ENCODE results near the gene INPP5A. TPM values are rescaled to one million over a fixed set of nuclear protein-coding genes. Genes with fewer than 3 reads are reported as not detected.

Gene INPP5A
- polyA plus RNA-seq, 1 donor, result 31.3 TPM

DNA sequence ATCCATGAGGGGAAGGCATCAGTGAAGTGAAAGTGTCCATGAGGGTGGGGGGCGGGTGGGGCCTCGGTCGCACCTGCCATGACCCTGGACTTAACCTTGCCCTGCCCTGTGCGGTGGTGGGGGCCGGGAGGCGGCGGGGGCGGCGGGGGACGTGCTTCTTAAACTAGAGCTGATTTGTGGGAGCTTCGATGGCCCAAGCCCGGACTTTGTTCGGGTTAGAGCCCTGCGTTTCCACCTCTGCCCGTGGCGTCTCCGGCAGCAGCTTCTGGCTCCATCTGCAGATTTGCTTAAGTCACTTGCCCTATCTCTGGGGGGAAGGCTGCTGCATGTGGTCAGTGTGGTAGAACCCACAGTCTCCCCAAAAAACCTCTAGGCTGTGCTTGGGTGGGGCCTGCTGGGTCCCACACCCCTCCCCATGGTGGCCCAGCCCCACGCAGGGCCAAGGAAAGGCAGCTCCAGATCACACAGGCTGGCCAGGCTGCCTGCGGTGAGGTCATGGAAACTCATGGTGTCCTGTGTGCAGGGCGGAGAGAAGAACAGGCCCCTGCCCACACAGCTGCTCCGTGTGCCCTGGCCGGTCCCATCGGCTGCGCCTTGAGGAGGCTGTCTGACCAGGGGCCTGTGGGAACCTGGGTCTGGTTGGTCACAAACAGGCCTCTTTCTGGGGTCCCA is 93.2 kb downstream of the INPP5A start:
- no peak for DNase-seq

DNA sequence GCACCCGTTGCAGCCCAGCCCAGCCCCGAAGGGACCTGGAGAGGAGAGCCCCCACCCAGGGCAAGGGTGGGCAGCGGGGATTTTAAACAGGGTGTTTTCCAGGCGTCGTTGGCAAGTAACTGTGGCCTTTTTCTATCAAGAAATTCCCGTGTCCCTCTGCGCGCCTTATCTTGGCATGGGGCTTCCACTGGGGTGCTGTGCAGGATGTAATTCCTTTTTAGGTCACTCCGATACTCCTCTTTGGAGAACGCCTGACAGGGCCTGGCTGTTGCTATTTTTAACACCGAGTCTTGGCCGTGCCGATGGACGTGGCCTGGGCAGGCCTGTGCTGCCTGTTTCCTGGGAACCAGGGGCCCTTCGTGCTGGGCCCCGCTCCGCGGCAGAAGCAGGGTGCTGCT is 93.8 kb downstream of the INPP5A start:
- no peak for DNase-seq

DNA sequence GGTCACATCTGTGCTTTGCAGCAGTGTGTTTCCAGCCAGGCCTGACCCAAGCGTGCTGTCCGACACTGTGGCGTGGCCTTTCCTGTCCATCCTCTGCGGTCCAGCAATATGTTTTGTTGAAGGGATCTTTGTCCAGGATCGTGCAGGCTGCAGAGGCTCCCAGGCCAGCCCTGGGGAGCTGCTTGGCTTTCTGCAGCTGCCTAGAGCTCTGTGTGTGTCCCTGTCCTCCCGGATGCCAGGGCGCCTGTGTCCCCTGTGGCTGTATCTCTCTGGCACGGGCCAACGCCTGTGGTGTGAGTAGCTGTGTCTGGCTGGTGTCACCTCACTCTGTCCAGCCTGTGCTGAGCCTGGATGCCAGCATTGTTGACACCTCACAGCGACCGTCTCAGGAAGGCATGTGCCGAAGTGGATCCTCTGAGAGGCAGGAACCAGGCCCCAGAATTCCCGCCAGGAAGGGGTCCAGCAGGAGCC is 94.5 kb downstream of the INPP5A start:
- DNase-seq, result no peak

DNA sequence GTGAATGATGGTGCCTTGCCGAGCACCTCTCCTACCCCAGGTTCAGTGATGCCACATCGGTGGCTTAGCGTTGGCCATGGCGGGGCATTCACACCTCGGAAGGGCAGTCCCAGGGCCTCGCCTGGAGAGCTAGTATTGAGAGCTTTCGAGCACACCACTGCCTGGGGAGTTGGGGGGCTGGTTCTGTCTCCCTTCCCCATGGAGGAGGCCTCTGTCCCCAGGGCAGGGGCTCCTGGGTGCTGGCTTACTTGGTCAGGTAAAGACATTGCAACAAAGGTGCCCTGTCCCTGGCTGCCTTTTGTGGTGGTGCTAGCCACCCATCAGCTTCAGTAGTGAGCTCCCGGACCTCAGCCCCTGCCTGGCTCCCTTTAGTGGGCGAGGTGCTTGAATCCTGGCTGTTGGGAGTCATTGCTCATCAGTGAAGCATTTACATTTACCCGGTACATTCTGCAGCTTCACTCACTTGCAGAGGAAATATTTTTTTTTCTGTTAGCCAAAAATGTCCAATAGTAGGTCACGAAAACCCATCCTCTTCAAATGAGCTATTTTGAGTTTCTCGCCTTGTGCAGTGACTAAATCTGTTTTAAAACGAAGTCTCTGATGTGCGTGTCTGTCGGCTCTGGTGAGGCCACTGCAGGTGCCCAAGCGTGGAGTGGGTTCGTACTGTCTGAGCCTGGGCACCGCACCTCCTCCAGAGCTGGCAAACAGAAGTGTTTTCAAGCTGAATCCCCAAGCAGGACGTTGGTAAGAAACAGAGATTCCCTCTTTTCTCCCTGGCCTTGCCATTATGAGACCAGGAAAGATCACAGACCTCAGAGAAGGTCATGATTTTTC is 95.5 kb downstream of the INPP5A start:
- DNase-seq, result no peak

DNA sequence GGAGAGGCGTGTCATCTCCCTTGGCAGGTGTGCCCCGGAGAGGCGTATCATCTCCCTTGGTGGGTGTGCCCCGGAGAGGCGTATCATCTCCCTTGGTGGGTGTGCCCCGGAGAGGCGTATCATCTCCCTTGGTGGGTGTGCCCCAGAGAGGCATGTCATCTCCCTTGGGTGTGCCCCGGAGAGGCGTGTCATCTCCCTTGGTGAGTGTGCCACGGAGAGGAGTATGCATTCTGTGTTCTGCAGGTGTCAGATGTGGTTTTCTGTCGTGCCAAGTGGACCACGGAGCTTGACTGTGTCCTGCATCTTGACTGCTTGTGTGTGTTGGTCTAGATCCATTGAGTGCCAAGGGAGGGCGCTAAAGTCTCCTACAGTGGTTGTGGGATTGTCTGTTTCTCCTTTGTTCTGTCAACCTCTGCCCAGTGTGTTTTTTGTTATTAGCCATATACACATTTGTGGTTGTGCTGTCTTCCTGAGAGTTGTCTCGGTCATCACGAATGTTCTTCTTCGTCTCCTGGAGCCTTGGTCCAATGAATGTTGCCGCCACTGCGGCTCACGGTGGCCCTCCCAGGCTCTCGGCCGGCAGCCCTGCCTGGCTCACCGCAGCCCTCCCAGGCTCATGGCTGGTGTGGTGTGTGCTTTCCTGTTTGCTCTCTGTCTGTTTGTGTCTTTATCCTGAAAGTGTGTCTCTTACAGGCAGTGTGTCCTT is 96.8 kb downstream of the INPP5A start:
- DNase-seq, result no peak

DNA sequence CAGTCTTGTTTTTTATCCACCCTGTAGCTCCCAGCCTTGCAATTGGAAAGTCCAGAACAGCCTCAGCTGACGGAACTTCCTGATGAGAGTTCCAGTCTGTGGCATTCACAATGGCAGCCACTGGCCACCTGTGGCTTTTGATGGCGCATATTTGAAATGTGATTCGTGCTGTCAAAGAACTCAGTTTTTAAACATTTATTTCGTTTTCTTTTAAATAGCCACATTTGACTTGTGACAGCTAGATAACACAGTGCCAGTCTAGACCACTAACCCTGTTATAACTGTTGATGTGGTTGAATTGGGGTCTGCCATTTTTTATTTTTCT is 97.3 kb downstream of the INPP5A start:
- no peak for DNase-seq

DNA sequence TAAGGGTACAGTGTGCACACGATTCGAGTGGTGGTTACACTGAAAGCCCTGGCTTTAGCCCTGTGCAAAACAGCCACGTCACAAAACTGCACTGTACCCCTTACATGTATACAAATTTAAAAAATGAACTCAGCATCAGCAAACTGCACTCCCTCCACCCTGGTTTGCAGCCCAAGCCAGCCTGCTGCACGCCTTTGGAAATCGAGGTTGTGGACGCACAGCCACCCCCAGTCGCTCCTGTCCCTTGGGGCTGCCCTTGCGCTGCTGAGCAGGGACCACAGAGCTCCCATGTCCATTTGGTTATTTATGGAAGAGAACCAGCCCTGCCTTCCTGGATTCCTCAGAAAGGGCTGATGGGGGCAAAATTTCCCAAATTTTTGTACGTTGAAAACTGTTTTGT is 98.8 kb downstream of the INPP5A start:
- DNase-seq, result no peak

DNA sequence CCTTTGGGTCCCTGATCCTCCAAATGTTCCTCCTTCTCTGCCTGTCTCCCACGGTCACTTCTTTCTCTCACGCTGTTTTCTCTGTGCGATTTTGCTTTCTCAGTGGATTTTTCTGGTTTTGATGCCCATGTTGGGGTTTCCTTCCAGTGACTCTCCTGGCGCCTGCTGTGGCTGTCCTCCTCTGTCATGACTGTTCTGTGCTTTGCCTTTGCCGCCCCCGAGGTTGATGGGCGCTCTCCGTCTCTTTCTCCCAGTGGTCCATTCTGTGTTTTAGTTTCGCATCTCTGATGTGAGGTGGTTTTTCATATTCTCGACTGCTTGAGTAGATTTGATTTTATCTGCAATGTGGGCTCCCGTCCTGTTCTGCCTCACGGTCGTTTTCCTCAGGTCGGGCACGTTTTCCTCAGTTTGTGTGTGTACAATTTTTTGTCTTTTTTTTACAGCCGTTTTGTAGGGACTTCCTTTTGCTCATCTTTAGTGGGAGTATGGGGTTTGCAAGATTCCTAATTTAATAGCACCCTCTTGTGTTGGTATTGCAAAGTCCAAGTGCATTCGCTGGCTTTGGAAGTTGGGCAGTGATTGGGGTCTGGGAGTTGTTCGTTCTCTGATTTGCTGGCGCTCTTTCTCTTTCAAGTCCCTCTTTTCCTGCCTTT is 100.0 kb downstream of the INPP5A start:
- peak; percentile 80 for DNase-seq

DNA sequence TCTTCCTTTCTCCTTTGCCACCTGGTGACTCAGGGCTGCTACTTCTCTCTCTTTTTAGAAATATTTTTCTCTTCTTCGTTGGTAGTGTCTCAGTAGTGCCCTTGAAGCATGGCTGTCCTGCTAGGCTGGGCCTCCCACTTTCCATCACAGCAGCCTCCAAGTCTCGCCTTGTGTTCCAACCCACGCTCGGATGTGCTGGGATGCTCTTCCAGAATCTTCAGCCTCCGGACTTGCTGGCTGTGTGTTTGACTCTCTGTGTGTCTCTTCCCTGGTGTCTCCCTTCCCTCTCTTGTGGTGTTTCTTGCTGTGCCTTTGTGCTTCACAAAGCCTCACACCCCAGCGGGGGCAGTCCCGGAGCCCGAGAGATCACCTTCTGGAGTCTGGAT is 100.5 kb downstream of the INPP5A start:
- DNase-seq, result no peak

DNA sequence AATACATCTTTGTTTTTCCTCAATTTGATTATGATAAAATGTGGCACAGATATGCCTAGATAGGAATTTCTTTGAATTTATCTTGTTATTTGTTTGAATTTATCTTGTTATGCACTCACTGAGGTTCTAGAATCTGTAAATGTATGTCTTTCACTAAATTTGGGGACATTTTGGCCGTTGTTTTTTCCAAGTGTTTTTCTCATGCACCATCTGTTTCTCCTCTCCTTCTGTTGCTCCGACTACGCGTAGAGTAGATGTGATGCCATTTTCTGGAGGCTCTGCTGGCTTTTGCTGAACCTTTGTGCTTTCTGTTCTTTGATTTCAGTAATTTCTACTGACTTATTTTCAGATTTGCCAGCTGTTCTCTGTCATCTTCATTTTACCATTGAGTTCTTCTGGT is 101.9 kb downstream of the INPP5A start:
- DNase-seq, result no peak

DNA sequence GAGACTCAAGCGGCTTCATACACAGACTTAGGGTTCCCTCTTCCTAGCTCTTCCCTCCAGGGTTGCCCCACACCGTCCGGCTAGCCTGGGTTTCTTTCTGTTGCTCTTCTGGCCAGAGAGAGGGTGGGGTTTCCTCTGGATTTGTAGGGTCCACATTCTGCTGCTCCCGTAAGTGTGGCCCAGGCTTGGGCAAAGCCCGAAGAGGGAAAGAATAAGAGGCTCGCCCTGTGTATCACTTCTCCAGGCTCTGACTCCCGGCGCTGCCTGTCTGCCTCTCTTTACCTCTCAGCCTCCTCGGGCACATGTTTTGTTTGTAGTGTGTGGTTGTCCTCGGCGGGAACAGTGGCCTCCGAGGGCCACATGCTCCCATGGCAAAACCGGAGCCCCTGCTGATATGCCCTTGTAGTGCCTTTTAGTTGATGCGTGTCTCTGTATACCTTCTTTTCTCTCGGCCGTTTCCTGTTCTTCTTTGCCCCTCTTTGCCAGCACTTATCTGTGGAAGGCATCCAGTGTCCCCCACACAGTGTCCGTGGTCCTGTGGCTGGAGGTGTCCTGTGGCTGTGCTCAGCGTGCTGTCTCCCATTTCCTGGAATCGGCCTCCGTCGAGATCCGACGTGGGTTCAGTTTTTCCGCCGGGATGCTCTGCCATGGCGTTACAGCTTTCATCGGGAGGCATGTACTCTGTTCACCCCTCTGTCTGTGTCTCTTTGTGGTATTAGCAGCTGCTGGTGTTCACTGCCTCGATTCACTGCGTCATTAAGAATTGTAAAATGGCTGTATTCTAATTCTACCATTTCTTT is 102.9 kb downstream of the INPP5A start:
- DNase-seq, result no peak

DNA sequence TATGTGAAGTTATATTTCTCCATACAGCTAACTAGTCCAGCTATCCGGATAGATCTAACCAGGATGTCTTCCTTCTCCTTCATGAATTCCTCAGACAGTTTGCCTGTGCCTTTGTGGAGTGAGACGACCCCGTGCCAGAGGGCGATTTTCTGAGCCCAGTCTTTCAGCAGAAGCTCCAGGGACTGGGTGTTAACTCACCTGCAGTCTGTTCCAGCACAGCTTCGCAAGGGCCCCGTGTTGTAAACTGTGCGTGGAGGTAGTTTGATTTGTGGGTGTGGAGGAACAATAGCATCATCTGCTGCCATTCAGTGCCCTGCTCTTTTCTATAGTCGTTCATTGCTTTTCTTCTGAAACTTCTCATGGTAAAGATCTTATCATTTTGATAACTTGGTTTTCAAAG is 103.8 kb downstream of the INPP5A start:
- DNase-seq, result no peak

DNA sequence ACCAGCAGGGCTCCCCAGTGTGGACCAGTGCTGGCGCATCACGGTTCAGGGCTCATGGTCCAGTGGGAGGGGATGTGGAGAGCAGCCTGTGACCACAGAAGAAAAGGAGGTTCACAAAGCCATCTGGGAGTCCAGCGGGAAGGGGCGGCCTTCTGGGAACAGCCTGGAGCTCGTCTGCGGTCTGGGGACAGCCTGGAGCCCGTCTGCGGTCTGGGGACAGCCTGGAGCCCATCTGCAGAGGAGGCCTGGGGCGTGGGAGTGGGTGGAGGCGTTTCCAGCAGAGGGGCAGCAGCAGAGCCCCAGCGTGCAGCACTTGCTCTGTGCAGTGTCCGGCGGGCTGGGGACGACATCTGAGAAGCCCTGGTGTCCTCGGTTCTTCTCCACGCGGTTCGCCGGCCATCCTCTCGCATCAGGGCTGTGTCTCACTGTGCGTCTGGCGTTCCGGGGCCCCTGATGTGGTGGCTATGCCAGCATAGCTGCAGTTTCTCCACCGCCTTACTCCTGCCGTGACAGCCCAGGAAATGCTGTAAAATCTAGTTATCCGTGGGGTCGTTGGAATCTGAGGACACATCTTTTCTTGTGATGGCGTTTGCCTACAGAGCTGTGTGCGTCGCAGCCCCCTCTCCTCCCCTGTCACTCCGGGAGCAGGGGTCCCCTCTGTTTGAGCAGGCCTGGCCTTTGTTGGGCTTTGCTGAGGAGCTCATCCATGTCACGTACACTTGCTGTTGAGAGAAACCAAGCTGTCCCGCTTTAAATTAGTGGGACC is 104.6 kb downstream of the INPP5A start:
- no peak for DNase-seq

DNA sequence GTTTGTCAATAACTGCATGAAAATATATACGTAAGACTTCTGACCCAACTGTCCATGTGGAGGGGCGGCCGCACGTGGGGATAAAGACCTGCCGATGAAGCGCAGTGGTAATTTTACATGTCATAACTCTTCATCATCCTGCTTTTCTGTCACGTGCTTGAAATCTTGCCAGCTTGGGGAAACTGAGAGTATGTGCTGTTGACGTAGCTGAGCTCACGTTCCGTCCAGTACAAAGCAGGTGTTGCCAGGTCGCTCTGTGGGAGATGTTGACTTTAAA is 105.1 kb downstream of the INPP5A start:
- no peak for DNase-seq

DNA sequence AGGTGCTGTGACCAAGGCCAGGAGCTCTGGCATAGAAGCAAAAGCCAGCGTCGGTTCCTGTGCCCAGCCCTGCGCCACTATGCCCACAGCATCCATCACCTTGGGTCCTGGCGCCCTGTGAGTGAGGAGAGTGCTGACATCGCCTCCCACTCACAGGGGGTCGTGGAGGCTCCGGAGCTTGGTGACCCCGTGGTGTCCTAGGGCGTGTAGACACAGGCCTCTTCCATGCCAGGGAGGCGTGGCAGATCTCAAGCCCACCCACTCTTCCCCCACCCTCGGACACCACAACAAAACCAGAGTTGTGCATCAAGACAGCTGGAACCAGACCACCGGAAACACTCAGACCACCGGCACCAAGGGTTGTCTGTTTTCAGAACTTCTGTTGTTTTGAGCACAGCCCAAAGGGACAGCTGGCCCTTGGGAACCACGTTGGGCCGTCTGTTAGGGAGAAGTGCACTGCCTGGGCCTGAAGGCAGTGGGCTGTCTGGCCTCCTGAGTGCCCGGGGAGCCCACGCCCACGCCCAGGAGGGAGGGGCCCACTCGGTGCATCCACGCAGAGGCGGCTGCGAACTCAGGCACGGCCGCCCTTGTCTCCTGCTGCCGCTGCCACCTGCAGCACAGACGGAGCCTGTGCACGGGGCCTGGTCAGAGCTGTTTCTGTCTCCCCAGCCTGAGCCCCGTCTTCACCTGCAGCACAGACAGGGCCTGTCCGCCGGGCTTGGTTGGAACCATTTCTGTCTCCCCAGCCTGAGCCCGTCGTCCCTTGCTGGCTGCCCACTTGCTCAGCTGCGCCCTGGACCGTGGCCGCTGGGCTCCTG is 106.3 kb downstream of the INPP5A start:
- no peak for DNase-seq

DNA sequence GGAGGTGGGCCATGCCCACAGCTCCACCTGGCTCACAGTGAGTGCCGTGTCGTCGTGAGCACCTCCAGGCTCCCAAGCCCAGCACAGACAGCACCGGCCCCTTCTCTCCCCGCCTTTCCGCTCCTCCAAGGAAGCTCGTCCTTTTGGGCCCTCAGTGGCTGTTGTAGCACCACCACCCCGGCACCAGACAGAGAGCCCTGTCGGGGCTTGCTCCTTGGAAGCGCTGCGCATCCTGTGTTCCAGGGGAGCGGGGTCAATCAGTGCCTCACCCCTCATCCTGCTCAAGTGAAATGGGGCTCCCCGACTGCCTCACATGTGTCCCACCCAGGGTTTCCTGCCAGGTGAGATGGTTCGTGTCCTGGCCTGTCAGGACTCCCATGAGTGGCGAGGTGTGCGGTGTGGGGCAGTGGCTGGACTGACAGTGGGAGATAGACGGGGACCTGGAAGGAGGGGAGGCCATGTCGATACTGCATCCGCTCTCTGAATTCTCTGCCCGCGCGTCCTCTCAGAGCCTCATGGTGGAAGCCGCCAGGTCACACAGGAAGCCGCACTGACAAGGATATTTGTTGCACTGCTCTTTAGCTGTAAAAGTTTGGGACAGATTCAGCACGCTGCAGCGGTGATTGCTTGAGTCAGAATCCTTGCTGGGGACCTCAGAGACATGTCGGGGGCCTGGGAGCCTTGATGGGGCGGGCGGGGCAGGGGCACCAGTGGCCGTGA is 107.1 kb downstream of the INPP5A start:
- DNase-seq, result no peak

DNA sequence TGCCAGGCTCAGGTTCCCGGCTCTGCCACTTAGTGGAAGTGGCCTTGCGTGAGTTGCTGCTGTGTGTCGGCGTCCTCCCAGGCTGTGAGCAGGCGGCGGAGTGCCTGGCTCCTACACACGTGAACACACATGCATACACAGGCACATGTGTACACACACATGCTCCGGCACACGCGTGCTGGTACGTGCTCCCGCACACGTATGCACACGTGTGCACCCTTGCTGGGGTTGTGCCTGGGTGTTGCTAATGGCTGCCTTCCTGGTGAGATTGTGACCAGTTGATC is 107.6 kb downstream of the INPP5A start:
- DNase-seq, result no peak

DNA sequence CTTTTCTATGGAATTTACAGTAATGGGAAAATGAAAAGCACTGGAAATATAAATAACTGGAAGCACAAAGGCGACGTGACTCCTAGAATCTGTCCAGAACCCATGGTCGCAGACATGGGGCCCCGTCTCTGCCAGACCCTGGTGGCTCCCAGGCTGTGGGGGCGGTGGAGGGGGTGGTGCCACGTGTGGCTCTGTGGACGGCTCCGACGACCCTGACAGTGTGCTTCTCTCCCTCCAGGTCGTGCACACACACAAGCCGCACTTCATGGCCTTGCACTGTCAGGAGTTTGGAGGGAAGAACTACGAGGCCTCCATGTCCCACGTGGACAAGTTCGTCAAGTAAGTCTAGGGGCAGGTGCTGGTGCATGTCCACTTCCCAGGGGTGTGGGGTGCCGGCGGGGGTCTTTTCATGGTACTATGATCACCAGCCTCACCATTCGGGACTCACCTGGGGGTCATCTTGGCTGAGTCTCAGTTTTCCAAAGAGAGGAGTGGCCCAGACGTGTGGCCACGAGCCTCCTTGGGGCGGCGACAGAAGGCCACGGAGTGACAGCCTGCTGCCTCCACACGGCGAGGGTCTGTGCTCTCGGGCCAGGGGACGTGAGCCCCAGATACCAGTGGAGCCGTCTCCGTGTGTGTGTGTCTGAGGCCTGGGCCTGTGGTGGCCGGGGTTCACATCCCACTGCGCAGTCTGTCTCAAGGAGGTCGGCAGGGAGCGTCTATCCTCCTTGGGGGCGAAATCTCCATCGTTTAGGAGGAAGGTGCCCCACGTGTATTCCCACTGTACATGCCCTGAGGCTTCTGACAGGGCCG is 108.2 kb downstream of the INPP5A start:
- DNase-seq, result no peak

DNA sequence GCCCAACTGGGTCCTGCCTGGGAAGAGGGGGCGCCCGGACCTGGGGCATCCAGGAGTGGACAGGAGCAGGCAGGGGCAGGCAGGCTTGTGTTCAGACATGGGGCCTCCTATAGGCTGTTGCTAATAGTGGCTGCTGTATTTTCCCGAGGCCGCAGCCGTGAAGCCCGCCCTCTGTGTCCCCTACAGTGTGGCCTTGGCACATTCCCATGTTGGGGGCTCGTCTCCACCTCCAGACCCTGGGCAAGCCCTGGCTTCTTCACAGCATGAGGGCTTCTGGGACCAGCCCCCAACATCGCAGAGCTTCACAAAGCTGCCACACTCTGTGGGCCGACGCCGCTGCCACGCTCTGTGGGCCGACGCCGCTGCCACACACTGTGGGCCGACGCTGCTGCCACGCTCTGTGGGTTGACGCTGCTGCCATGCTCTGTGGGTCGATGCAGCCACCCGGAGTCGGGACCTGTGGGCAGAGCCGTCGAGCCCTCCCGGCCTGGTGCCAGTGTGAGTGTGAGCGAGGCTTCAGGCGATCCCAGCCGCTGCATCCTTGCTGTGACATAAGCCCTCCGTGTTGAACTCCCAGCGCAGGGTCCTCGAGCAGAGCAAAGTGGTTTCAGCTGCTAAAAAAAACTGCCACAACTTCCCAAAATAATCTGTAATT is 109.0 kb downstream of the INPP5A start:
- DNase-seq, result no peak

Data from left kidney (tissue), 2 donors.